ENCODE results near the gene DOCK8.

Gene DOCK8

DNA sequence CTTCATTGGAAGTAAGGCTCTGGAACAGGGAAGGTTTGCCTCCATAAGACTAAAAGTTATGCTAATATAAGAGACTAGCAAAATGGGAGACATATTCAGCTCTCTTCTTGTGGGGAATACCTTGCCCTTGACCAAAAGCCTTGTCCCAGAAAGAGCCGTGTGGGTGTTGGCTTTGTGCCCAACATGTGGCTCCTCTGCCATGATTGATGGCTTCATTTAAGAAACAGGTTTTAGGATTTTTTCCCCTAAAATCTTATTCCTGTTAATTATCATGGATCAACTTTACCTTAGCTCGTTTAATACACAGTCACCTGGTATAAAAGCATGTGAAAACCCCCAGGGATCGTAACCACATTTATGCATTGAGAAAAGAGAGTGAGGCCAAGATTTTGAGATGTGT is 38.9 kb downstream of the DOCK8 start:
- Histone ChIP-seq H3K27me3 (replicated peaks; ENCODE audit: control insufficient read depth, insufficient read depth, low read length) (no peaks in the 10 kb centered on the region), H3K9me3 (ENCODE audit: control insufficient read depth, low read length) (no peaks in the 10 kb centered on the region), H3K4me3 (ENCODE audit: low read length) (no peak overlapping the region), H3K36me3 (ENCODE audit: control insufficient read depth, insufficient read depth, low read length, severe bottlenecking) (no peaks in the 10 kb centered on the region), H3K9ac (ENCODE audit: low read length) (no peak overlapping the region), H3K4me1 (ENCODE audit: control insufficient read depth, insufficient read depth, low read length) (no peaks in the 10 kb centered on the region)
- no peak for DNase-seq (ENCODE audit: low read depth)

DNA sequence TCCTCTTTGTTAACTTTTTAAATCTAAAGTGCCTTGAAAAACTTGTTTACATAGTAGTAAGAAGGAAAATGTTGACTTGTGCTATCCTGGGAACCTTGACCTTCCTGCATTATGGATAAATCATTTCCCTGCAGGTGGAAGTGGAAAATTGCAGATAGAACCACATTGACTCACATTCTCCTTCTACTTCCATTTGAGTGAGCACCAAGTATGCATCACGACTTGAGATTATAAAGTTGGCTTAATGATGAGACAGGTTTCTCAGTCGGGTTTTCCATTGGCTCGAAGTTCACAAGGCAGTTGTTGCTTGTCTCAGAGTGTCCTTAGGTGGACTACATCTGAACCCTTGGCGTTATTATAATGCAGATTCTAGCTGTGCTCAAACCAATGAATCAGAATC is 39.9 kb downstream of the DOCK8 start:
- no peaks in the 10 kb centered on the region for H3K9me3 ChIP-seq (ENCODE audit: control insufficient read depth, low read length)
- H3K9ac ChIP-seq (ENCODE audit: low read length), result no peak overlapping the region
- no peaks in the 10 kb centered on the region for H3K4me1 ChIP-seq (ENCODE audit: control insufficient read depth, insufficient read depth, low read length)
- no peak overlapping the region for H3K4me3 ChIP-seq (ENCODE audit: low read length)
- H3K27me3 ChIP-seq (replicated peaks; ENCODE audit: control insufficient read depth, insufficient read depth, low read length), result no peaks in the 10 kb centered on the region
- no peaks in the 10 kb centered on the region for H3K36me3 ChIP-seq (ENCODE audit: control insufficient read depth, insufficient read depth, low read length, severe bottlenecking)
- no peak for DNase-seq (ENCODE audit: low read depth)

DNA sequence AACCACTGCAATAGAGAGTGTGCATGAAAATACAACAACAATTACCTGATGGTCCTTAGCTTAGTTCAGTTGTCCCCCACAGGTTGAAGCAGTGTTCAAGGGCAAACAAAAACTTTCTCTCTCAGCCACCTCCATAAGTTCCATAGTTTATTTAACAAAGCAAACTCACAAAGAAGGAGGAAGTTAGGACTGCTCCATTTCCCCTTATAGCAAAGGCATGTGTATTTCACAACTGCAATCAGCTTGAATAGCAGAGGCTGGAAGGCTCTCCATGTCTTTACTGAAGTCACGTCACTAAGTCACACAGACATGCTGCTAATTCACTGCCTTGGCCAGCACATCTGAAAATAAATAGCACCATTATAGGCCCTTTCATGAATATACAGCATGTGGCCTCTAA is 43.3 kb downstream of the DOCK8 start:
- H3K4me3 ChIP-seq (ENCODE audit: low read length), result no peak overlapping the region
- no peaks in the 10 kb centered on the region for H3K9me3 ChIP-seq (ENCODE audit: control insufficient read depth, low read length)
- no peak overlapping the region for H3K9ac ChIP-seq (ENCODE audit: low read length)
- H3K36me3 ChIP-seq (ENCODE audit: control insufficient read depth, insufficient read depth, low read length, severe bottlenecking), result no peaks in the 10 kb centered on the region
- no peak for DNase-seq (ENCODE audit: low read depth)
- H3K4me1 ChIP-seq (ENCODE audit: control insufficient read depth, insufficient read depth, low read length), result no peaks in the 10 kb centered on the region
- H3K27me3 ChIP-seq (replicated peaks; ENCODE audit: control insufficient read depth, insufficient read depth, low read length), result no peaks in the 10 kb centered on the region

DNA sequence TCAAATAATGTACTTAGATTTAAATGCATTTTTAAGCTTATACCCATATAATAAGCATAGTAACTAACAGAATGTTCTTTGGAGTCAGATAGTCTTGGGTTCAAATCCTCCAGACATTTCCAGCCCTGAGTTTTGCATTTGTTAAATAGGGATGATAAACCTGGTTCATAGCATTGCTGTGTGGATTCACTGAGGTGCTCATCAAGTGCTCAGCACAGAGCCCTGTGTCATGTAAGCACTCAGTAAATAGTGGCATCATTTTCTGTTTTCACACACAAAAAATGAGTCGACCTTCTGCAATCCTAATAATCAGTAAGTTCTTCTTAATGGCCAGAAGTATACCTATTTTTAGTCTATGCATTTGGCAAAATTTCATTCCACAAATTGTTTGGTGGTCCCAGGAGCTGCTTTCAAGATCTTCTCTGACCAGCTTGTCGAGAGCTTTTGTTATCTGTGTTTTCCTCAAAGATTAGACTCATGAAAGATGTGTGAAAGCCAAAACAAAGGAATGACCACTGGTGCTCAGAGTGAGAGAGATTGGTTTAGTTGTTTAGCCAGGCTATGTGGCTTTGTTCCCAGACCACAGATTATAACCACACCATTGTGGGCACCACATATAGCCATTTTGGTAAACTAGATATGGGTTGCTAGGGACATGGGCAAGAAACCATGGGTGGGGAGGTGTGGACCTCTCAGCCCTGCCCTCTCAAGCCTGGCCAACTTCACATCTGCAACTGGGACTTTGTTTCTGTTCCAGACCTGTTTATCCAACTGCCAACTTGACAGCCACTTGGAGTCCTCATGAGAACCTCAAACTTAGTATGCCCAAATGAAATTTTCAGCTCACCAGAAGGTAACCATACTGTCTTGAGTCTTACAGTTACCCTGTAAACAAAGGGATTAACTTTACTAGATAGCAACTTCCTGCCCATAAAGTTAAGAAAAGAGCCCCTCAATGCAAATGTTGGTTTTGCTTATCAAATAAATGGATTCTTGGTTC is 45.0 kb downstream of the DOCK8 start:
- no peak overlapping the region for H3K4me3 ChIP-seq (ENCODE audit: low read length)
- no peaks in the 10 kb centered on the region for H3K4me1 ChIP-seq (ENCODE audit: control insufficient read depth, insufficient read depth, low read length)
- H3K27me3 ChIP-seq (replicated peaks; ENCODE audit: control insufficient read depth, insufficient read depth, low read length), result no peaks in the 10 kb centered on the region
- no peaks in the 10 kb centered on the region for H3K36me3 ChIP-seq (ENCODE audit: control insufficient read depth, insufficient read depth, low read length, severe bottlenecking)
- DNase-seq (ENCODE audit: low read depth), result no peak
- no peak overlapping the region for H3K9ac ChIP-seq (ENCODE audit: low read length)
- H3K9me3 ChIP-seq (ENCODE audit: control insufficient read depth, low read length), result no peaks in the 10 kb centered on the region

DNA sequence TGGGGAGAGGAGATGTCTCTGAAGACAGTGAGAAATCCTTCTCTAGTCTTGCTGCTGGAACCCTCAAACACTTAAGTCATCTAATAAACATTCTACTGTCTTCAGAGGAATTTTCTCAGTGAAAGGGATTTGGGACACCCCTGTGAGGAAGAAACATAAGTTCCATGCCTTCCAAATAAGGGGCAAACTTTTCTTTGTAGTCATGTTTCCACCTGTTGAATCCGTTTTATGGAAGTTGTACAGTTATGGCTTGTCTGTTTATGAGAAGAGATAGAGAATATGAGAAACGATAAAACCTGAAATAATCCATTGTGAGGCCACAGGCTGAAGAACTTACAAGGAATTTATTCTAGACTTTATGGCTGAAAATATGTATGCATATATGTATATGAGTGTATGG is 49.6 kb downstream of the DOCK8 start:
- Histone ChIP-seq H3K9me3 (ENCODE audit: control insufficient read depth, low read length) (no peaks in the 10 kb centered on the region), H3K36me3 (ENCODE audit: control insufficient read depth, insufficient read depth, low read length, severe bottlenecking) (no peaks in the 10 kb centered on the region), H3K4me1 (ENCODE audit: control insufficient read depth, insufficient read depth, low read length) (no peaks in the 10 kb centered on the region), H3K27me3 (replicated peaks; ENCODE audit: control insufficient read depth, insufficient read depth, low read length) (no peaks in the 10 kb centered on the region), H3K9ac (ENCODE audit: low read length) (no peak overlapping the region), H3K4me3 (ENCODE audit: low read length) (no peak overlapping the region)
- DNase-seq (ENCODE audit: low read depth), result no peak

DNA sequence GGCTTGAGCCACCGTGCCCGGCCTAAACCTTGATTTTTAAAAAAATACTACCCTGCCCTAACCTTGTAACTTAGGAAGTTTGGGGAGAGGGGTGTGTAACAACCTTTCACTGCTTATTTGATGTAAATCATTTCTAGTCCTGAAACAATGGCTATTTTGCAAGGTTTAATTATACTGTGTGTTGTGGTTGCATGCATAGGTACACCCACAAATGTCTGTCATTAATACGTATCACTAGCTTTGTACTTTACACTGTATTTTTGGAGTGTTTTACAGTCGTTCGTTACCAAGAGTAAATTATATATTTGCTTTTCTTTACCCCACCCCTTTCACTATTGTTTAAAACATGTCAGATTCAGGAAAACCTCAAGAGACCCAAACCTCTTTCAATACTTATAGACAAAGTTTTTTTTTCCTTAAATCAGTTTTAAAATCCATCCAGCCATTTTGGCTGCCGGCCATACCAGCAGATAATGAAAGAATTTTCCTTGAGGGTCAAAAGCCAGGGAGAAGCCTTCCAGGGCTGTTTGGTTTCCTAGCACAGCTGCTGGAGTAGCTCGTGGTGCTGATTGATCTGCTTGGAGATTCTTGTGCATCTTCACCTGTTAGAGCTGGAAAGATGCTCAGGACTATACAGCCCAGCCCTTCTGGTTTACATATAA is 50.7 kb downstream of the DOCK8 start:
- Histone ChIP-seq H3K4me3 (ENCODE audit: low read length) (no peak overlapping the region), H3K9me3 (ENCODE audit: control insufficient read depth, low read length) (no peaks in the 10 kb centered on the region), H3K36me3 (ENCODE audit: control insufficient read depth, insufficient read depth, low read length, severe bottlenecking) (no peaks in the 10 kb centered on the region), H3K4me1 (ENCODE audit: control insufficient read depth, insufficient read depth, low read length) (no peaks in the 10 kb centered on the region), H3K27me3 (replicated peaks; ENCODE audit: control insufficient read depth, insufficient read depth, low read length) (no peaks in the 10 kb centered on the region), H3K9ac (ENCODE audit: low read length) (no peak overlapping the region)
- no peak for DNase-seq (ENCODE audit: low read depth)

DNA sequence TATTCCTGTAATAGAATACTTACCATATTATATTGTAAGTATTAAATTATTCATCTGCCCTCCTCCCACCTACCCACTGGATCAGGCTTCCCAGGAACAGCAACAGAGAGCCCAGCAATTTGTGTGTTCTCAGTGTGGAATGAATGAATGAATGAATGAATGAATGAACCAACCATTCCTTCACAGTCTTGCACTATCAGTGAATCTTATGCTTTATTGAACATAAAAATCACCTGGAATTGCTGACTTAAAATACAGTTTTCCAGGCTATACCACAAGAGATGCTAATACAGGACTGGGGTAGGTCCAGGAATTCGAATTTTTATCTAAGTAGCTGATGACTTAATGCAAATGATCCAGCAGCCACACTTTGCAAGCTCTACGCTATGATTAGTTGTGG is 51.6 kb downstream of the DOCK8 start:
- H3K4me3 ChIP-seq (ENCODE audit: low read length), result no peak overlapping the region
- no peak overlapping the region for H3K9ac ChIP-seq (ENCODE audit: low read length)
- no peak for DNase-seq (ENCODE audit: low read depth)
- H3K36me3 ChIP-seq (ENCODE audit: control insufficient read depth, insufficient read depth, low read length, severe bottlenecking), result no peaks in the 10 kb centered on the region
- no peaks in the 10 kb centered on the region for H3K4me1 ChIP-seq (ENCODE audit: control insufficient read depth, insufficient read depth, low read length)
- no peaks in the 10 kb centered on the region for H3K9me3 ChIP-seq (ENCODE audit: control insufficient read depth, low read length)
- H3K27me3 ChIP-seq (replicated peaks; ENCODE audit: control insufficient read depth, insufficient read depth, low read length), result no peaks in the 10 kb centered on the region

DNA sequence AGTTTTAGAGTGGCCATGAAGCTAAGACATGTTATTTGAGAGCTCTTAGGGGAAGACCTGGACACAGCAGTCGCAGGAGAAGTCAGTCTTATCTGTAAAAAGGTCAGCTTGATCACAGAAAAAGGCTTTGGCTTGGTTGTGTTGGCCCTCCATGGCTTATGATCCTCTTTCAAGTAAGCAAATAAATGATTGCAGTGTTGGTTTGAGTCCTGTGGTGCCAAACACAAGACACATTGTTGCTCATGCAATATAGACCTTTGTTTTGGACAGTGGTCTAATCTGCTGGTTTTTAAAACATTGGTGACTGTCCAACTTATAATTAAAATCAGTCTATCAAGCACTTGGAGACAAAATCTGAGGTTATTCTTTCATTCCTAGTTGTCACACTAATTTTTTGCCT is 54.0 kb downstream of the DOCK8 start:
- no peak overlapping the region for H3K4me3 ChIP-seq (ENCODE audit: low read length)
- H3K27me3 ChIP-seq (replicated peaks; ENCODE audit: control insufficient read depth, insufficient read depth, low read length), result no peaks in the 10 kb centered on the region
- no peak for DNase-seq (ENCODE audit: low read depth)
- H3K9ac ChIP-seq (ENCODE audit: low read length), result no peak overlapping the region
- H3K36me3 ChIP-seq (ENCODE audit: control insufficient read depth, insufficient read depth, low read length, severe bottlenecking), result no peaks in the 10 kb centered on the region
- no peaks in the 10 kb centered on the region for H3K9me3 ChIP-seq (ENCODE audit: control insufficient read depth, low read length)
- no peaks in the 10 kb centered on the region for H3K4me1 ChIP-seq (ENCODE audit: control insufficient read depth, insufficient read depth, low read length)

DNA sequence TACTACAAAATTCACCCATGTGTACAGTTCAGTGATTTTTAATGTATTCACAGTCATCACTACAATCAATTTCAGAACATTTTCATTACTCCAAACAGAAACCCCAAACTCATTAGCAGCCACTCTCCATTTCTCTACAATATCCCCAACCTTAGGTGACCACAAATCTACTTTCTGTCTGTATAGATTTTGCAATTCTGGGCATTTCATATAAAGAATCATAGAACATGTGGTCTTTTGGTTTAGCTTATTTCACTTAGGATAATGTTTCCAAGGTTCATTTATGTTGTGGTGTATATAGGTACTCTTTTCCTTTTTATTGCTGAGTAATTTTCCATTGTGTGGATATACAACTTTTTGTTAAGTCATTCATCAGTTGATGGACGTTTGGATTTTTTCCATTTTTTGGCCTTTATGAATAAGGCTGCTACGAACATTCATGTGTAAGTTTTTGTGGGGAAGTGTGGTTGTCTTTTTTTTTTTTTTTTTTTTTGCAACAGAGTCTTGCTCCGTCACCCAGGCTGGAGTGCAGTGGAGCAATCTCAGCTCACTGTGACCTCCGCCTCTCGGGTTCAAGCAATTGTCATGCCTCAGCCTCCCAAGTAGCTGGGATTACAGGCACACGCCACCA is 54.5 kb downstream of the DOCK8 start:
- H3K9ac ChIP-seq (ENCODE audit: low read length), result no peak overlapping the region
- no peak for DNase-seq (ENCODE audit: low read depth)
- H3K4me1 ChIP-seq (ENCODE audit: control insufficient read depth, insufficient read depth, low read length), result no peaks in the 10 kb centered on the region

DNA sequence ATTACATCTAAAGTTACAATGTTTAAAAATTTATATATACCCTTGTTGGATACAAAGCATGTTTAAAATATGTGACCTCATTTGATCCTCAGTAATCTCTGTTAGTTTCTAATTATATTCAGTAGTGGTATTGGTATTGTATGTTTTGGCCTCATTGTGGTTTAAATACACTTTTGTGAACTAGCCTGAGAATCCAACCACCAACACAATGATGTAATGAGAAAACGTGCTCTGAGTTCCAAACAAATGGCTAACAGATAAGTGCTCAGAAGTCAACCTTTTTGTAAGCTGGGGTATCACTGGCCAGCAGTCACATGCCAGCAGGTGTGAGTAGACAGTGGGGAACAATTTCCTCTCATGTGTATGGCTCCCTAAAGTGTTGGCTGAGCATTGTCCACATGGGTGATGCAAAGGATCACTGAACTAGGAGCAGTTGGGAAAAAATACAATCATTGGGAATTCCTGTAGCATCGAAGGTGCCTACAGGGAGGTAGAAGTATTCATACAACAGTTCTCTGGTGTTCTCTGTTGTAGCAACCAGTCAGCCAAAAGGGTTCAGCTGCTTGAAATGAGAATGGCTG is 56.1 kb downstream of the DOCK8 start:
- H3K4me1 ChIP-seq (ENCODE audit: control insufficient read depth, insufficient read depth, low read length), result no peaks in the 10 kb centered on the region
- H3K36me3 ChIP-seq (ENCODE audit: control insufficient read depth, insufficient read depth, low read length, severe bottlenecking), result no peaks in the 10 kb centered on the region

More for the DNA sequence above, 54.5 kb downstream of the DOCK8 start:
- H3K36me3 ChIP-seq (ENCODE audit: control insufficient read depth, insufficient read depth, low read length, severe bottlenecking), result no peaks in the 10 kb centered on the region
- no peak overlapping the region for H3K4me3 ChIP-seq (ENCODE audit: low read length)
- no peaks in the 10 kb centered on the region for H3K9me3 ChIP-seq (ENCODE audit: control insufficient read depth, low read length)
- no peaks in the 10 kb centered on the region for H3K27me3 ChIP-seq (replicated peaks; ENCODE audit: control insufficient read depth, insufficient read depth, low read length)

More for the DNA sequence above, 56.1 kb downstream of the DOCK8 start:
- Histone ChIP-seq H3K27me3 (replicated peaks; ENCODE audit: control insufficient read depth, insufficient read depth, low read length) (no peaks in the 10 kb centered on the region), H3K9me3 (ENCODE audit: control insufficient read depth, low read length) (no peaks in the 10 kb centered on the region), H3K9ac (ENCODE audit: low read length) (no peak overlapping the region), H3K4me3 (ENCODE audit: low read length) (no peak overlapping the region)
- DNase-seq (ENCODE audit: low read depth), result no peak
